ENCODE measurements around the gene AKR1C1. TPM values are rescaled to one million over a fixed set of nuclear protein-coding genes. Genes with fewer than 3 reads are reported as not detected.
"Not testable (repeated sequence)": the region's sequence is repeated elsewhere in the genome, so short reads cannot be mapped to it uniquely, and the experiment has no call there.

The AKR1C1 gene
- total and polyA plus RNA-seq, 2 of the 13 experiments (the other 11 are each of a cell fraction or from before 2014, with no cell fraction given), result 948 to 2,238 TPM

DNA sequence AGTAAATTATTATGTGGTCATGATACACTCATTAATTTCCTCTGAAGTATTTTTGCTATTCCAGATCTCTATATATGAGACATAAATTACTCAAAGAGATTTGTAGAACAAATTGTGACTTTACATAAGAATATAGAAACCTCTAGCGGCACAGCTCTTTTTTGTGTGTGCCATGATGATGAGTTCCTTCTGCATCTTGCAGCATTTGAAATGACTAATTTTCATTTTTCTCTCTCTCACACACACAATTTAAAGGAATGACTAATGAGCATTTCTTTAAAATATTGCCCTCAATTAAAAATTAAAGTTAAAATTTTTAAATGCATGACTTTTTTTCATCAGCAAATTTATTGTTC is 40.8 kb downstream of the AKR1C1 start:
- DNase-seq (ENCODE audit: low spot score); intact Hi-C loops (cut with micrococcal nuclease; ENCODE audit: unreplicated experiment); H3K4me3 ChIP-seq (replicated peaks in 1 of 3; ENCODE audit: insufficient read depth in 1 of 3, low read depth in 2 of 3, low read length in 3 of 3); FAIRE-seq; H3K9me3 ChIP-seq (ENCODE audit: low read length); H3K9ac ChIP-seq (ENCODE audit: insufficient read depth, low read depth, low read length); in situ Hi-C loops (cut with HindIII; ENCODE audit: extremely low pct_ligation_motif_present, low pct_unique_long_range_greater_than_20kb); H3K27ac ChIP-seq (ENCODE audit: extremely low read length, insufficient read depth, low read length); H3K27me3 ChIP-seq (ENCODE audit: control insufficient read depth in 1 of 2, insufficient read depth in 2 of 2, low read length in 2 of 2); BruUV-seq (replicated peaks); ATAC-seq; H4K20me1 ChIP-seq (ENCODE audit: insufficient read depth, low read length); CTCF ChIA-PET (ENCODE audit: low intra/inter-chr PET ratio, low total read pairs); H2AFZ ChIP-seq (ENCODE audit: low read length); H3K4me2 ChIP-seq (ENCODE audit: low read depth, low read length); H3K36me3 ChIP-seq (replicated peaks in 1 of 2; ENCODE audit: control insufficient read depth in 1 of 2, insufficient read depth in 2 of 2, low read length in 2 of 2): not testable (repeated sequence)
- H3K79me2 ChIP-seq (ENCODE audit: insufficient read depth, low read length), result peaks cover 16% of the 10 kb centered on the region
- H3K4me1 ChIP-seq (ENCODE audit: insufficient read depth, low read length), result peaks cover 27% of the 10 kb centered on the region
- WGBS (ENCODE audit: low lambda C conversion rate), result 0% methylated on average over 1 of the region's 1 CpG
- POLR2A ChIA-PET, result interaction anchor here (1.2 kb wide), 1 partner anchor 155 kb away, joined by 3 read pairs; no protein-coding TSS in a partner anchor

DNA sequence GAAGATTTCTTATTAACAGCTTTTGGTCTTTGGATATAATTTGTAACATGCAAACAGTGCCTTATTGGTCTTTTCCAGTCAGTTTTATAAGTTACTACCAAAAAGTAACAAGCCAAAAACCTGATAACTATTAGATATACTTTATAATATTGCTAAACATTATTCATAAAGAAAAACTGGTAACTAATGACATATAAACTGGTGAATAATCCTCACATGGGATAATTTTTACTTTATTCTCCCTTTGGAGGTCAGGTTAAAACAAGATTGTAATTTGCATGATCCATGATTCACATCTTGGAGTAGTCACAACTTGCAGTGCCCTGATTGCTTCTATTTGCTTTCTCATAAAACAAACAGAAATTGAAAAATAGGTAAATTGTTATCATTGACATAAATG is 41.3 kb downstream of the AKR1C1 start:
- DNase-seq (ENCODE audit: low spot score); ATAC-seq; H3K27ac ChIP-seq (ENCODE audit: extremely low read length, insufficient read depth, low read length); H3K4me2 ChIP-seq (ENCODE audit: low read depth, low read length); BruUV-seq (replicated peaks); FAIRE-seq; H3K27me3 ChIP-seq (ENCODE audit: control insufficient read depth in 1 of 2, insufficient read depth in 2 of 2, low read length in 2 of 2); H3K9ac ChIP-seq (ENCODE audit: insufficient read depth, low read depth, low read length); H3K9me3 ChIP-seq (ENCODE audit: low read length); CTCF ChIA-PET (ENCODE audit: low intra/inter-chr PET ratio, low total read pairs); H3K4me3 ChIP-seq (replicated peaks in 1 of 3; ENCODE audit: insufficient read depth in 1 of 3, low read depth in 2 of 3, low read length in 3 of 3); intact Hi-C loops (cut with micrococcal nuclease; ENCODE audit: unreplicated experiment); H2AFZ ChIP-seq (ENCODE audit: low read length); POLR2A ChIA-PET; H3K36me3 ChIP-seq (replicated peaks in 1 of 2; ENCODE audit: control insufficient read depth in 1 of 2, insufficient read depth in 2 of 2, low read length in 2 of 2); in situ Hi-C loops (cut with HindIII; ENCODE audit: extremely low pct_ligation_motif_present, low pct_unique_long_range_greater_than_20kb); H4K20me1 ChIP-seq (ENCODE audit: insufficient read depth, low read length): not testable (repeated sequence)
- Histone ChIP-seq H3K79me2 (ENCODE audit: insufficient read depth, low read length) (peaks cover 16% of the 10 kb centered on the region), H3K4me1 (ENCODE audit: insufficient read depth, low read length) (peaks cover 32% of the 10 kb centered on the region)

DNA sequence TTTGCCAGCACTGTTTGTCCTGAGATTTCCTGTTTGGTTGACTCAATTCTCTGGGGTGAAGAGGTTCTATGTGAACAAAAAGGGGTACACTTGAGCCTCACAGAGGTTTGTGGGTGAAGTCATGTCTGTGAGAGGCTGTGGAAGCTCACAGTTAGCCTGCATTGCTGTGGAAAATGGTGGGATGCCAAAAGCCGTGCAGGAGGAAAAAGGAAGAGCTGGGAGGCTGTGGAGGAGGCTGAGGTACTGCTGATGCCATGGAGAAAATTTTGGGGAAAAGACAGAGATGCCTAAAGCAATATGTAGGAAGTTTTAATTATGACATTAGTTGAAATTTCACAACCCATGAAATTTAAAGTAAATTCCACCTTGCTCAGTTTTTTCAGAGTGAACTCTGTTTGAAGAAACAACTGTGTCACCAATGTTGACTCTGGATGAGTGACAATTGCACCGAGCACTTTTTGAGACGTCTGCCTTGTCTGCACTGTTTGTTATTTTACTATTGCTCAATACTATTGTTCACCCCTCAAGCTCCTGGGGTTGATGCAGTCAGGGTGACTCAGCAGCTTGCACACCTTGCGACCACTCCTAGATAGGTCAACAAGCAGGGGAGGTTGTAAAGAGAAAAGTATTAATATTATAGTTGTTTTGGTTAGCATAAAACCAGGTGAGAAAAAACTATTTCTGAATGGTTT is 45.8 kb downstream of the AKR1C1 start:
- H3K79me2 ChIP-seq (ENCODE audit: insufficient read depth, low read length); POLR2A ChIA-PET; H3K36me3 ChIP-seq (replicated peaks in 1 of 2; ENCODE audit: control insufficient read depth in 1 of 2, insufficient read depth in 2 of 2, low read length in 2 of 2); BruUV-seq (replicated peaks); H3K9me3 ChIP-seq (ENCODE audit: low read length); H3K27me3 ChIP-seq (ENCODE audit: control insufficient read depth in 1 of 2, insufficient read depth in 2 of 2, low read length in 2 of 2); H2AFZ ChIP-seq (ENCODE audit: low read length); H4K20me1 ChIP-seq (ENCODE audit: insufficient read depth, low read length); H3K4me3 ChIP-seq (replicated peaks in 1 of 3; ENCODE audit: insufficient read depth in 1 of 3, low read depth in 2 of 3, low read length in 3 of 3); in situ Hi-C loops (cut with HindIII; ENCODE audit: extremely low pct_ligation_motif_present, low pct_unique_long_range_greater_than_20kb); CTCF ChIA-PET (ENCODE audit: low intra/inter-chr PET ratio, low total read pairs): not testable (repeated sequence)
- Histone ChIP-seq H3K9ac (ENCODE audit: insufficient read depth, low read depth, low read length) (peak overlapping the region; percentile 39; the same call in 1 of the 2 replicates), H3K4me2 (ENCODE audit: low read depth, low read length) (peak overlapping the region; percentile 58), H3K4me1 (ENCODE audit: insufficient read depth, low read length) (peaks cover 45% of the 10 kb centered on the region), H3K27ac (ENCODE audit: extremely low read length, insufficient read depth, low read length) (peak overlapping the region; percentile 82)
- intact Hi-C loops (cut with micrococcal nuclease; ENCODE audit: unreplicated experiment), result loop anchor here (2.0 kb wide), 1 partner anchor 62 kb away; no protein-coding TSS in a partner anchor
- DNase-seq (ENCODE audit: low spot score), result peak; percentile 95
- FAIRE-seq, result peak; percentile 70
- peak; percentile 90 for ATAC-seq
- WGBS (ENCODE audit: low lambda C conversion rate), result 4% methylated on average over 4 of the region's 4 CpGs
- TF ChIP-seq FOXJ3 (CRISPR knock-in tag; IDR thresholded peaks at IDR 0.05; ENCODE audit: borderline replicate concordance) (peak; percentile 91), GATAD2A (CRISPR knock-in tag; IDR thresholded peaks at IDR 0.05) (peak; percentile 97), FOSL2 (CRISPR knock-in tag; IDR thresholded peaks at IDR 0.05) (peak; percentile 95), NFIC (IDR thresholded peaks at IDR 0.05; ENCODE audit: low read length) (peak; percentile 63; the same call in 1 of the 2 replicates), KAT8 (CRISPR knock-in tag; IDR thresholded peaks at IDR 0.05) (peak; percentile 40; the same call in 1 of the 2 replicates), HOMEZ (CRISPR knock-in tag; IDR thresholded peaks at IDR 0.05; ENCODE audit: low read depth) (peak; percentile 72), TBL1XR1 (IDR thresholded peaks at IDR 0.05; ENCODE audit: borderline replicate concordance, low read length, partially characterized antibody) (peak; percentile 28), NR2C2 (CRISPR knock-in tag; IDR thresholded peaks at IDR 0.05; ENCODE audit: borderline replicate concordance) (peak; percentile 22; the same call in 1 of the 2 replicates)
- TF ChIP-seq, protein P1, sequence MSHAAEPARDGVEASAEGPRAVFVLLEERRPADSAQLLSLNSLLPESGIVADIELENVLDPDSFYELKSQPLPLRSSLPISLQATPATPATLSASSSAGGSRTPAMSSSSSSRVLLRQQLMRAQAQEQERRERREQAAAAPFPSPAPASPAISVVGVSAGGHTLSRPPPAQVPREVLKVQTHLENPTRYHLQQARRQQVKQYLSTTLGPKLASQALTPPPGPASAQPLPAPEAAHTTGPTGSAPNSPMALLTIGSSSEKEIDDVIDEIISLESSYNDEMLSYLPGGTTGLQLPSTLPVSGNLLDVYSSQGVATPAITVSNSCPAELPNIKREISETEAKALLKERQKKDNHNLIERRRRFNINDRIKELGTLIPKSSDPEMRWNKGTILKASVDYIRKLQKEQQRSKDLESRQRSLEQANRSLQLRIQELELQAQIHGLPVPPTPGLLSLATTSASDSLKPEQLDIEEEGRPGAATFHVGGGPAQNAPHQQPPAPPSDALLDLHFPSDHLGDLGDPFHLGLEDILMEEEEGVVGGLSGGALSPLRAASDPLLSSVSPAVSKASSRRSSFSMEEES (CRISPR knock-in tag; IDR thresholded peaks at IDR 0.05), result peak; percentile 48; the same call in 1 of the 2 replicates

Measured in HepG2 (cell line).